Loucy (cell line): ENCODE measurements around the gene SCN8A.

Source experiments
- H2AFZ ChIP-seq: fragments of 200-600 bp; sonication (generic); 2 replicates; pipeline ENCODE4 v1.6.0; 2016; ENCODE audit warnings: antibody characterized with exemption, mild to moderate bottlenecking, low read length, moderate library complexity
- H3F3A ChIP-seq: fragments of 200-600 bp; 2 replicates; pipeline ENCODE4 v1.6.0; 2016; ENCODE audit warnings: antibody characterized with exemption, low read depth, mild to moderate bottlenecking
- H3K27me3 ChIP-seq: fragments of 200-600 bp; sonication (generic); 2 replicates; pipeline ENCODE4 v1.6.1; 2014; ENCODE audit warnings: low read length, mild to moderate bottlenecking; ENCODE audit not compliant: insufficient read depth, poor library complexity, severe bottlenecking
- H3K36me3 ChIP-seq: fragments of 200-600 bp; sonication (generic); 2 replicates; pipeline ENCODE4 v1.6.1; 2016; ENCODE audit warnings: low read length; ENCODE audit not compliant: insufficient read depth
- H3K4me1 ChIP-seq: fragments of 200-600 bp; sonication (generic); 2 replicates; pipeline ENCODE4 v1.5.1; 2014; ENCODE audit warnings: low read length, mild to moderate bottlenecking; ENCODE audit not compliant: insufficient read depth, poor library complexity, severe bottlenecking
- H3K4me2 ChIP-seq: fragments of 200-600 bp; sonication (generic); 2 replicates; pipeline ENCODE4 v1.6.0; 2014; ENCODE audit warnings: antibody characterized with exemption, low read length, low read depth, mild to moderate bottlenecking; ENCODE audit not compliant: poor library complexity, severe bottlenecking
- H3K4me3 ChIP-seq: fragments of 200-600 bp; sonication (generic); 2 replicates; pipeline ENCODE4 v1.5.1; 2014; ENCODE audit warnings: low read length, mild to moderate bottlenecking, mixed read lengths; ENCODE audit not compliant: poor library complexity, severe bottlenecking
- H3K79me2 ChIP-seq: fragments of 200-600 bp; sonication (generic); 2 replicates; pipeline ENCODE4 v1.6.1; 2014; ENCODE audit warnings: low read length; ENCODE audit not compliant: insufficient read depth
- H3K9ac ChIP-seq: fragments of 200-600 bp; sonication (generic); 2 replicates; pipeline ENCODE4 v1.6.0; 2014; ENCODE audit warnings: mild to moderate bottlenecking, low read depth, low read length, moderate library complexity; ENCODE audit not compliant: poor library complexity, severe bottlenecking
- H3K9me2 ChIP-seq: fragments of 200-600 bp; sonication (generic); replicated peaks from 2 replicates; pipeline ENCODE4 v1.6.1; 2016; ENCODE audit warnings: low read depth, low read length, mixed read lengths
- H3K9me3 ChIP-seq: fragments of 200-600 bp; sonication (generic); 2 replicates; pipeline ENCODE4 v1.6.1; 2014; ENCODE audit warnings: mild to moderate bottlenecking, antibody characterized with exemption, low read length, low read depth; ENCODE audit not compliant: insufficient read depth
- H4K20me1 ChIP-seq: fragments of 200-600 bp; sonication (generic); 2 replicates; pipeline ENCODE4 v1.6.0; 2014; ENCODE audit warnings: antibody characterized with exemption, low read length, mild to moderate bottlenecking; ENCODE audit not compliant: insufficient read depth, poor library complexity, severe bottlenecking
- EZH2phosphoT487 ChIP-seq: fragments of 200-600 bp; IDR thresholded peaks from 2 replicates; pipeline ENCODE4 v1.6.1; 2018; ENCODE audit warnings: antibody characterized with exemption, mild to moderate bottlenecking, moderate library complexity, borderline replicate concordance
- TF ChIP-seq, protein P1 (sequence below): fragments of 200-600 bp; sonication (generic); conservative IDR thresholded peaks from 2 replicates; pipeline ENCODE4 v1.5.1; 2014; ENCODE audit warnings: mild to moderate bottlenecking, antibody characterized with exemption, low read length

Gene SCN8A

DNA sequence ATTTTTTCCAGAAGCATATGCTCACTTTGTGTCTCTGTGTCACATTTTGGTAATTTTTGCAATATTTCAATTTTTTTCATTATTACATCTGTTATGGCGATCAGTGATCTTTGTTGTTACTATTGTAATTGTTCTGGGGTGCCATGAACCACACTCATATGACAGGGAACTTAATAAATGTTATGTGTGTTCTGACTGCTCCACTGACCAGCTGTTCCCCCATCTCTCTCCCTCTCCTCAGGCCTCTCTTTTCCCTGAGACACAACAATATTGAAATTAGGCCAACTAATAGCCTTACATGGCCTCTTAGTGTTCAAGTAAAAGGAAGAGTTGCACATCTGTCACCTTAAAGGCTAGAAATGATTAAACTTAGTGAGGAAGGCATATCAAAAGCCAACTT lies 46.0 kb downstream of the SCN8A start:
- Histone ChIP-seq H3K9me3 (0 out of 2 replicates have a peak, but pooled peaks cover 6% of the 10 kb centered on the region), H3K4me2 (no peak overlapping the region), H3K79me2 (no peaks in the 10 kb centered on the region), H3K36me3 (no peaks in the 10 kb centered on the region), H3K4me3 (no peak overlapping the region), H3K9ac (no peak overlapping the region), H3K4me1 (peaks cover 6% of the 10 kb centered on the region), H3K9me2 (no peaks in the 10 kb centered on the region), H2AFZ (no peak overlapping the region), H3F3A (no peaks in the 10 kb centered on the region), H4K20me1 (no peaks in the 10 kb centered on the region), H3K27me3 (no peaks in the 10 kb centered on the region)
- TF ChIP-seq EZH2phosphoT487 = no peak
- TF ChIP-seq, protein P1, sequence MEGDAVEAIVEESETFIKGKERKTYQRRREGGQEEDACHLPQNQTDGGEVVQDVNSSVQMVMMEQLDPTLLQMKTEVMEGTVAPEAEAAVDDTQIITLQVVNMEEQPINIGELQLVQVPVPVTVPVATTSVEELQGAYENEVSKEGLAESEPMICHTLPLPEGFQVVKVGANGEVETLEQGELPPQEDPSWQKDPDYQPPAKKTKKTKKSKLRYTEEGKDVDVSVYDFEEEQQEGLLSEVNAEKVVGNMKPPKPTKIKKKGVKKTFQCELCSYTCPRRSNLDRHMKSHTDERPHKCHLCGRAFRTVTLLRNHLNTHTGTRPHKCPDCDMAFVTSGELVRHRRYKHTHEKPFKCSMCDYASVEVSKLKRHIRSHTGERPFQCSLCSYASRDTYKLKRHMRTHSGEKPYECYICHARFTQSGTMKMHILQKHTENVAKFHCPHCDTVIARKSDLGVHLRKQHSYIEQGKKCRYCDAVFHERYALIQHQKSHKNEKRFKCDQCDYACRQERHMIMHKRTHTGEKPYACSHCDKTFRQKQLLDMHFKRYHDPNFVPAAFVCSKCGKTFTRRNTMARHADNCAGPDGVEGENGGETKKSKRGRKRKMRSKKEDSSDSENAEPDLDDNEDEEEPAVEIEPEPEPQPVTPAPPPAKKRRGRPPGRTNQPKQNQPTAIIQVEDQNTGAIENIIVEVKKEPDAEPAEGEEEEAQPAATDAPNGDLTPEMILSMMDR = no peak

- Histone ChIP-seq H4K20me1 (no peaks in the 10 kb centered on the region), H3K4me3 (no peak overlapping the region), H3K36me3 (no peaks in the 10 kb centered on the region), H3K4me2 (no peak overlapping the region), H3K9me3 (0 out of 2 replicates have a peak, but pooled peaks cover 6% of the 10 kb centered on the region), H3F3A (no peaks in the 10 kb centered on the region), H3K9me2 (no peaks in the 10 kb centered on the region), H2AFZ (no peak overlapping the region), H3K79me2 (no peaks in the 10 kb centered on the region), H3K9ac (no peak overlapping the region), H3K27me3 (no peaks in the 10 kb centered on the region), H3K4me1 (no peaks in the 10 kb centered on the region)
- TF ChIP-seq, protein P1 = no peak
- TF ChIP-seq EZH2phosphoT487 = no peak
Measured at GRCh38 chr12:51639361-51639760, 48.3 kb downstream of the SCN8A start.

GRCh38 chr12:51642286-51642685 lies 51.3 kb downstream of the SCN8A start:
- H3K9ac ChIP-seq = no peak overlapping the region
- H4K20me1 ChIP-seq = no peaks in the 10 kb centered on the region
- H3K4me3 ChIP-seq = no peak overlapping the region
- no peak for TF ChIP-seq EZH2phosphoT487
- TF ChIP-seq, protein P1 = no peak
- H3K79me2 ChIP-seq = no peaks in the 10 kb centered on the region
- H3K4me1 ChIP-seq = no peaks in the 10 kb centered on the region
- no peaks in the 10 kb centered on the region for H3F3A ChIP-seq
- H3K36me3 ChIP-seq = no peaks in the 10 kb centered on the region
- H3K27me3 ChIP-seq = no peaks in the 10 kb centered on the region
- H2AFZ ChIP-seq = no peak overlapping the region
- H3K9me2 ChIP-seq = no peaks in the 10 kb centered on the region
- H3K4me2 ChIP-seq = no peak overlapping the region
- 0 out of 2 replicates have a peak, but pooled peaks cover 6% of the 10 kb centered on the region for H3K9me3 ChIP-seq
